Measurements from ENCODE around the gene TXNL4B.
"Not testable (repeated sequence)": the region's sequence is repeated elsewhere in the genome, so short reads cannot be mapped to it uniquely, and the experiment has no call there.

TXNL4B gene

DNA sequence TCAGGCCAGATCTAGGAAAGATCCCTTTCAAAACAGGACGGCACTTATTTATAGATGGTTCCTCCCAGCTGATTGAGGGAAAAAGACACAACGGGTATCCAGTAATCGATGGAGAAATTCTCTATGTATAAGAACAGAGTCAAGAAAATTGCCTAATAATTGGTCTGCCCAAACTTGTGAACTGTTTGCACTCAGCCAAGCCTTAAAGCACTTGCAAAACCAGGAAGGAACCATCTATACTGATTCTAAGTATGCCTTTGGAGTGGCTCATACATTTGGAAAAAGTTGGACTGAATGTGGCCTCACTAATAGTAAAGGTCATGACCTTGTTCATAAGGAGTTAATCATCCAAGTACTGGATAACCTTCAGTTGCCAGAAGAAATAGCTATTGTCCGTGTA is 24.5 kb downstream of the TXNL4B start:
- no peaks in the 10 kb centered on the region for H3K4me1 Mint-ChIP-seq (ENCODE audit: low read depth)
- no peaks in the 10 kb centered on the region for H3K27me3 Mint-ChIP-seq
- no peaks in the 10 kb centered on the region for H3K36me3 Mint-ChIP-seq (ENCODE audit: low read depth)
- H3K9me3 Mint-ChIP-seq: no peaks in the 10 kb centered on the region
- no peak overlapping the region for H3K27ac Mint-ChIP-seq
- no peak overlapping the region for H3K4me3 Mint-ChIP-seq

- no peaks in the 10 kb centered on the region for H3K4me1 Mint-ChIP-seq (ENCODE audit: low read depth)
- H3K27me3 Mint-ChIP-seq: no peaks in the 10 kb centered on the region
- H3K27ac Mint-ChIP-seq: no peak overlapping the region
- no peak overlapping the region for H3K4me3 Mint-ChIP-seq
- no peaks in the 10 kb centered on the region for H3K9me3 Mint-ChIP-seq
- H3K36me3 Mint-ChIP-seq (ENCODE audit: low read depth): no peaks in the 10 kb centered on the region
Observed at GRCh38 chr16:72066747-72067146, 26.7 kb downstream of the TXNL4B start.

GRCh38 chr16:72064361-72064894 is 29.0 kb downstream of the TXNL4B start:
- Mint-ChIP-seq H3K4me1 (ENCODE audit: low read depth) (no peaks in the 10 kb centered on the region), H3K27ac (no peak overlapping the region), H3K9me3 (no peaks in the 10 kb centered on the region), H3K4me3 (no peak overlapping the region), H3K36me3 (ENCODE audit: low read depth) (no peaks in the 10 kb centered on the region), H3K27me3 (no peaks in the 10 kb centered on the region)

- no peaks in the 10 kb centered on the region for H3K4me1 Mint-ChIP-seq (ENCODE audit: low read depth)
- H3K27me3 Mint-ChIP-seq: no peaks in the 10 kb centered on the region
- no peak overlapping the region for H3K27ac Mint-ChIP-seq
- no peak overlapping the region for H3K4me3 Mint-ChIP-seq
- H3K36me3 Mint-ChIP-seq (ENCODE audit: low read depth): no peaks in the 10 kb centered on the region
- no peaks in the 10 kb centered on the region for H3K9me3 Mint-ChIP-seq
Observed at GRCh38 chr16:72061564-72061963, 31.9 kb downstream of the TXNL4B start.

DNA sequence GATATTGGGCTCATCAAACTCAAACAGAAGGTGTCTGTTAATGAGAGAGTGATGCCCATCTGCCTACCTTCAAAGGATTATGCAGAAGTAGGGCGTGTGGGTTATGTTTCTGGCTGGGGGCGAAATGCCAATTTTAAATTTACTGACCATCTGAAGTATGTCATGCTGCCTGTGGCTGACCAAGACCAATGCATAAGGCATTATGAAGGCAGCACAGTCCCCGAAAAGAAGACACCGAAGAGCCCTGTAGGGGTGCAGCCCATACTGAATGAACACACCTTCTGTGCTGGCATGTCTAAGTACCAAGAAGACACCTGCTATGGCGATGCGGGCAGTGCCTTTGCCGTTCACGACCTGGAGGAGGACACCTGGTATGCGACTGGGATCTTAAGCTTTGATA is 33.0 kb downstream of the TXNL4B start:
- Mint-ChIP-seq H3K36me3 (ENCODE audit: low read depth) (no peaks in the 10 kb centered on the region), H3K4me3 (no peak overlapping the region), H3K9me3 (no peaks in the 10 kb centered on the region), H3K27ac (no peak overlapping the region), H3K27me3 (no peaks in the 10 kb centered on the region), H3K4me1 (ENCODE audit: low read depth) (no peaks in the 10 kb centered on the region)

DNA sequence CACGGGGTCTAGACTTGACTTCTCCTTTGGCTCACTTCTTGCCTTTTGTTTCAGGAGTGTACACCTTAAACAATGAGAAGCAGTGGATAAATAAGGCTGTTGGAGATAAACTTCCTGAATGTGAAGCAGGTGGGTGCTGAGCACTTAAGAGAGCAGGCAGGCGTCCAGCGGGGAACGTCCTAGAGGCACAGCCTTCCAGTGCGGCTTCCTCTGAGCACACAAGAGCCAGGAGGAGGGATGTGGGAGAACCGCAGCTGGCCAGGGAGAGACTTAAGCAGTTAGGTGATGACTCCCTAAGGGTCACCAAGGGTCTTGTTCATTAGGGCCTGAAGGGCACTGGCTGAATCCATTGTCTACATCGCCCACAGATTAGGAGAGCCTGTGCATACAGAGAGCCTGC is 34.4 kb downstream of the TXNL4B start:
- H3K27me3 Mint-ChIP-seq; H3K9me3 Mint-ChIP-seq; H3K4me3 Mint-ChIP-seq; H3K4me1 Mint-ChIP-seq (ENCODE audit: low read depth); H3K36me3 Mint-ChIP-seq (ENCODE audit: low read depth); H3K27ac Mint-ChIP-seq: not testable (repeated sequence)

DNA sequence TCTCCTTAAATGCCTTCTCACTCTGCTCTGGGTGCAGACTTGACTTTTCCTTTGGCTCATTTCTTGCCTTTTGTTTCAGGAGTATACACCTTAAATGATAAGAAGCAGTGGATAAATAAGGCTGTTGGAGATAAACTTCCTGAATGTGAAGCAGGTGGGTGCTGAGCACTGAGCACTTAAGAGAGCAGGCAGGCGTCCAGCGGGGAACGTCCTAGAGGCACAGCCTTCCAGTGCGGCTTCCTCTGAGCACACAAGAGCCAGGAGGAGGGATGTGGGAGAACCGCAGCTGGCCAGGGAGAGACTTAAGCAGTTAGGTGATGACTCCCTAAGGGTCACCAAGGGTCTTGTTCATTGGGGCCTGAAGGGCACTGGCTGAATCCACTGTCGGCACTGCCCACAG is 36.1 kb downstream of the TXNL4B start:
- not testable (repeated sequence) for H3K36me3 Mint-ChIP-seq (ENCODE audit: low read depth); H3K27ac Mint-ChIP-seq; H3K27me3 Mint-ChIP-seq; H3K9me3 Mint-ChIP-seq; H3K4me3 Mint-ChIP-seq; H3K4me1 Mint-ChIP-seq (ENCODE audit: low read depth)

- Mint-ChIP-seq H3K36me3 (ENCODE audit: low read depth) (no peaks in the 10 kb centered on the region), H3K27ac (no peak overlapping the region), H3K4me3 (no peak overlapping the region)
Observed at GRCh38 chr16:72055911-72056310, 37.5 kb downstream of the TXNL4B start.

DNA sequence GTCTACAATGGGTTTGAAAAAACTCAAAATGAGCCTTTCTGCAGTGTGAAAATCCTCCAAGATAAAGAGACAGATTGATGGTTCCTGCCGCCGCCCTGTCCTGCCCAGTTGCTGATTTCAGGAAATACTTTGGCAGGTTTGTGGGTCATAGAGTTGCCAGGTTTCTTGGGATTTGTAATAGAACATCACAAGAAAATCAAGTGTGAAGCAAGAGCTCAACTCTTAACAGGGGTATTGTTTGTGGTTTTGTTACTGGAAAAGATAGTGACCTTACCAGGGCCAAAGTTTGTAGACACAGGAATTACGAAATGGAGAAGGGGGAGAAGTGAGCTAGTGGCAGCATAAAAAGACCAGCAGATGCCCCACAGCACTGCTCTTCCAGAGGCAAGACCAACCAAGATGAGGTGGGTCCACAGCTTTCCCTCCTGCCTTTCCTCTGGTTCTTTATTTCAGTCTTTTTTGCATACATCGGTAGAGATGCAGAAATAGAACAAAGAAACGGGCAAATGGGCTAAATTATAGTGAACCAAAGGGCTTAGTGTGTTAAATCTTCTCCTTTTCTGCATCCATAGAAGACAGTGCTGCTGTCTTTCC is 39.1 kb downstream of the TXNL4B start, which contains the start of gene HP:
HP (plus strand) TSS at position 252 of the 594 bp plus-strand sequence; CDS start at position 400, 148 bp downstream.
- H3K4me3 Mint-ChIP-seq; H3K27ac Mint-ChIP-seq; H3K9me3 Mint-ChIP-seq; H3K36me3 Mint-ChIP-seq (ENCODE audit: low read depth); H3K4me1 Mint-ChIP-seq (ENCODE audit: low read depth); H3K27me3 Mint-ChIP-seq: not testable (repeated sequence)

More at GRCh38 chr16:72055911-72056310, 37.5 kb downstream of the TXNL4B start:
- H3K9me3 Mint-ChIP-seq: no peaks in the 10 kb centered on the region
- H3K4me1 Mint-ChIP-seq (ENCODE audit: low read depth): no peaks in the 10 kb centered on the region
- no peaks in the 10 kb centered on the region for H3K27me3 Mint-ChIP-seq

- Mint-ChIP-seq H3K27ac (no peak overlapping the region), H3K36me3 (ENCODE audit: low read depth) (peaks cover 4% of the 10 kb centered on the region), H3K4me3 (no peak overlapping the region), H3K27me3 (no peaks in the 10 kb centered on the region), H3K4me1 (ENCODE audit: low read depth) (no peaks in the 10 kb centered on the region), H3K9me3 (peaks cover 13% of the 10 kb centered on the region)
Observed at GRCh38 chr16:72051818-72052217, 41.6 kb downstream of the TXNL4B start.

GRCh38 chr16:72050769-72051464 is 42.5 kb downstream of the TXNL4B start:
- Mint-ChIP-seq H3K4me3 (no peak overlapping the region), H3K27me3 (no peaks in the 10 kb centered on the region), H3K36me3 (ENCODE audit: low read depth) (peaks cover 4% of the 10 kb centered on the region), H3K27ac (no peak overlapping the region), H3K4me1 (ENCODE audit: low read depth) (no peaks in the 10 kb centered on the region), H3K9me3 (peaks cover 13% of the 10 kb centered on the region)

GRCh38 chr16:72049110-72049509 is 44.3 kb downstream of the TXNL4B start:
- no peaks in the 10 kb centered on the region for H3K27me3 Mint-ChIP-seq
- H3K4me3 Mint-ChIP-seq: no peak overlapping the region
- H3K4me1 Mint-ChIP-seq (ENCODE audit: low read depth): no peaks in the 10 kb centered on the region
- no peak overlapping the region for H3K27ac Mint-ChIP-seq
- peaks cover 4% of the 10 kb centered on the region for H3K36me3 Mint-ChIP-seq (ENCODE audit: low read depth)
- peaks cover 13% of the 10 kb centered on the region for H3K9me3 Mint-ChIP-seq

GRCh38 chr16:72044825-72045359 is 48.5 kb downstream of the TXNL4B start:
- Mint-ChIP-seq H3K4me3 (no peak overlapping the region), H3K4me1 (ENCODE audit: low read depth) (no peaks in the 10 kb centered on the region), H3K27me3 (no peaks in the 10 kb centered on the region), H3K27ac (no peak overlapping the region), H3K9me3 (peaks cover 10% of the 10 kb centered on the region), H3K36me3 (ENCODE audit: low read depth) (peaks cover 27% of the 10 kb centered on the region)

DNA sequence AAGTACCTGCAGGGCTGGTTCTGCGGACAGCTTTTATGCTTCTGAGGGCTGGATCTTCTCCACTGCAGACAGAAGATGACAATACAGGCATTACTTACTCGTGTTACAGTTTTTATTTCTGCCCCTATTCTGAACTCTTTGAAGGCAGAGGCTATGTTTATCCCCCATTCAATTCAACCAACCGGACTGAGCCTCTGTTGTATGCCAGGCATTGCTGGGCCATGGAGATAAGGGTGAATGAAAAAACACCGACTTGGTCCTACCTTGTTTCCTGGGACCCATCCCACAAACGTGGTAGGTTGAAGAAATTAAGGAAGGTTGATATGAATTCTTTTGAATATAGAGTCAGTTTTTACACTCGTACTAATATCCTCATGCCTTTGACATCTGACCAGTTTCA is 49.1 kb downstream of the TXNL4B start:
- H3K4me1 Mint-ChIP-seq (ENCODE audit: low read depth): no peaks in the 10 kb centered on the region
- H3K36me3 Mint-ChIP-seq (ENCODE audit: low read depth): peaks cover 26% of the 10 kb centered on the region
- no peak overlapping the region for H3K27ac Mint-ChIP-seq
- H3K4me3 Mint-ChIP-seq: no peak overlapping the region
- H3K27me3 Mint-ChIP-seq: no peaks in the 10 kb centered on the region
- peaks cover 6% of the 10 kb centered on the region for H3K9me3 Mint-ChIP-seq

GRCh38 chr16:72043539-72043938 is 49.9 kb downstream of the TXNL4B start:
- no peaks in the 10 kb centered on the region for H3K27me3 Mint-ChIP-seq
- no peak overlapping the region for H3K27ac Mint-ChIP-seq
- H3K36me3 Mint-ChIP-seq (ENCODE audit: low read depth): peaks cover 26% of the 10 kb centered on the region
- no peak overlapping the region for H3K4me3 Mint-ChIP-seq
- H3K9me3 Mint-ChIP-seq: no peaks in the 10 kb centered on the region
- no peaks in the 10 kb centered on the region for H3K4me1 Mint-ChIP-seq (ENCODE audit: low read depth)

All from stimulated activated naive CD8-positive, alpha-beta T cell treated with anti-CD3 and anti-CD28 coated beads, Interleukin-15, Interleukin-2, amounts not matched to agents 100 ng/mL and 50 ng/mL, for 24 hours (primary cell).